Neural cell (in vitro differentiated cells): ENCODE data around the gene ZBTB44. TPM values are rescaled to one million over a fixed set of nuclear protein-coding genes. Genes with fewer than 3 reads are reported as not detected.

Source experiments
- H2AFZ ChIP-seq: fragments of 200-600, 300-800 bp; sonication (generic), shearing (Covaris generic); 2 replicates; pipeline ENCODE4 v1.6.0; 2014; ENCODE audit warnings: low read depth, mild to moderate bottlenecking, antibody characterized with exemption, low read length, moderate library complexity
- H3F3A ChIP-seq: fragments of 200-600 bp; shearing (Covaris generic); 2 replicates; pipeline ENCODE4 v1.6.1; 2016; ENCODE audit warnings: mild to moderate bottlenecking, moderate library complexity, mixed read lengths, antibody characterized with exemption, low read length; ENCODE audit not compliant: insufficient read depth, poor library complexity, severe bottlenecking
- H3K27ac ChIP-seq: fragments of 200-600, 300-800 bp; sonication (generic), shearing (Covaris generic); 2 replicates; pipeline ENCODE4 v1.5.1; 2014; ENCODE audit warnings: mild to moderate bottlenecking, low read length, moderate library complexity
- H3K27me3 ChIP-seq: fragments of 300-800, 200-600 bp; sonication (generic), shearing (Covaris generic); 2 replicates; pipeline ENCODE4 v1.6.0; 2014; ENCODE audit warnings: mild to moderate bottlenecking, low read depth, low read length, moderate library complexity; ENCODE audit not compliant: insufficient read depth
- H3K36me3 ChIP-seq: fragments of 300-800, 200-600 bp; sonication (generic), shearing (Covaris generic); 2 replicates; pipeline ENCODE4 v1.5.1; 2014; ENCODE audit warnings: mild to moderate bottlenecking, antibody characterized with exemption, low read length, moderate library complexity; ENCODE audit not compliant: insufficient read depth
- H3K4me2 ChIP-seq: fragments of 300-800, 200-600 bp; sonication (generic), shearing (Covaris generic); 2 replicates; pipeline ENCODE4 v1.6.0; 2014; ENCODE audit warnings: mild to moderate bottlenecking, low read length
- H3K4me3 ChIP-seq: fragments of 300-800, 200-600 bp; sonication (generic), shearing (Covaris generic); 2 replicates; pipeline ENCODE4 v1.5.1; 2014; ENCODE audit warnings: mild to moderate bottlenecking, low read length, moderate library complexity
- H3K79me2 ChIP-seq: fragments of 200-600 bp; shearing (Covaris generic); replicated peaks from 2 replicates; pipeline ENCODE4 v1.6.0; 2014; ENCODE audit warnings: mild to moderate bottlenecking, low read length, moderate library complexity; ENCODE audit not compliant: insufficient read depth
- H3K9ac ChIP-seq: fragments of 300-800, 200-600 bp; sonication (generic), shearing (Covaris generic); 2 replicates; pipeline ENCODE4 v1.6.1; 2016; ENCODE audit warnings: mild to moderate bottlenecking, low read length, mixed read lengths
- H3K9me2 ChIP-seq: fragments of 200-600 bp; shearing (Covaris generic); 2 replicates; pipeline ENCODE4 v1.6.1; 2016; ENCODE audit warnings: mild to moderate bottlenecking, low read length, mixed read lengths; ENCODE audit not compliant: insufficient read depth
- H3K9me3 ChIP-seq: fragments of 200-600, 300-800 bp; sonication (generic), shearing (Covaris generic); 2 replicates; pipeline ENCODE4 v1.6.1; 2016; ENCODE audit warnings: mild to moderate bottlenecking, mixed run types, low read length, moderate library complexity, mixed read lengths
- H4K20me1 ChIP-seq: fragments of 200-600 bp; shearing (Covaris generic); 2 replicates; pipeline ENCODE4 v1.6.1; 2016; ENCODE audit warnings: mild to moderate bottlenecking, mixed run types; ENCODE audit not compliant: insufficient read depth
- EP300 ChIP-seq: fragments of 450-650 bp; conservative IDR thresholded peaks from 2 replicates; pipeline ENCODE4 v1.6.1; 2014; ENCODE audit warnings: antibody characterized with exemption, mild to moderate bottlenecking, moderate library complexity; ENCODE audit not compliant: poor library complexity, severe bottlenecking
- EZH2 ChIP-seq: fragments of 200-600, 300-800 bp; shearing (Covaris generic), sonication (generic); IDR thresholded peaks from 2 replicates; pipeline ENCODE4 v1.6.1; 2014; ENCODE audit warnings: antibody characterized with exemption, low read length, borderline replicate concordance, mild to moderate bottlenecking; ENCODE audit not compliant: insufficient read depth, poor library complexity, severe bottlenecking
- POLR2AphosphoS5 ChIP-seq: IDR thresholded peaks from 2 replicates; pipeline ENCODE4 v1.6.1; 2012
- RAD21 ChIP-seq: fragments of 450-650 bp; conservative IDR thresholded peaks from 2 replicates; pipeline ENCODE4 v1.6.1; 2014; ENCODE audit warnings: antibody characterized with exemption, mild to moderate bottlenecking, moderate library complexity
- TAF1 ChIP-seq: IDR thresholded peaks from 2 replicates; pipeline ENCODE4 v1.6.1; 2012; ENCODE audit warnings: low read depth
- polyA plus RNA-seq: library from polyadenylated mRNA; depleted of rRNA; stranded (reverse); fragments of >200 nt; gene quantifications from 2 replicates; pipeline ENCODE4 v1.2.3, GENCODE V29; 2014
- small RNA-seq, 3 experiments: library from RNA; depleted of rRNA; stranded (forward); fragments of <200 nt; gene quantifications; one replicate each; pipeline ENCODE3, GENCODE V24; 2012
- TF ChIP-seq, protein P1 (sequence below): fragments of 450-650 bp; IDR thresholded peaks from 2 replicates; pipeline ENCODE4 v1.5.1; 2014; ENCODE audit warnings: antibody characterized with exemption, mild to moderate bottlenecking, moderate library complexity; ENCODE audit not compliant: poor library complexity, severe bottlenecking

The ZBTB44 gene
- polyA plus RNA-seq, 1 donor from 2014 or later, result 23.3 TPM

DNA sequence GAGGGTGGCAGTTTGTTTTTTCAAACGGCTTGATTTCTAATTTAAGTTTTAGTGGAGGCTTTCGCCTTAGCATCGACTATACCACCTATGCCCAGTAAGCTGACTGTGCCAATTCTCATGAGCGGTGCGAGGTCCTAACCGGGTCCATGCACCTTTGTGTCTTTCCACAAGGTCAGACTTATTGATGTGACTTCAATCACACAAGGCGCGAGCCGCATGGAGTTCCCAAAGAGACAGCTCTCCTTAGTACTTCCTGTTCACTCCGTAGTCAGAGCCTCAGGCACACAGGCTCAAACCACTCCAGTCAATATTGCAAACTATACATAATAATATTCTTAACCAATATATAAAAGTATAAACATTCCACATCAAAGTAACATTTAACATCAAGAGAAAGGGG, 136.9 kb downstream of the ZBTB44 start:
- Histone ChIP-seq H3K27ac (no peak overlapping the region), H3K4me3 (no peak overlapping the region), H3K9me3 (no peaks in the 10 kb centered on the region), H3K9me2 (no peaks in the 10 kb centered on the region), H3K36me3 (no peaks in the 10 kb centered on the region), H3K9ac (no peak overlapping the region), H3K79me2 (no peaks in the 10 kb centered on the region), H3F3A (no peaks in the 10 kb centered on the region), H2AFZ (no peak overlapping the region), H4K20me1 (no peaks in the 10 kb centered on the region), H3K27me3 (no peaks in the 10 kb centered on the region), H3K4me2 (no peak overlapping the region)
- TF ChIP-seq EZH2, result no peak
- TF ChIP-seq, protein P1, sequence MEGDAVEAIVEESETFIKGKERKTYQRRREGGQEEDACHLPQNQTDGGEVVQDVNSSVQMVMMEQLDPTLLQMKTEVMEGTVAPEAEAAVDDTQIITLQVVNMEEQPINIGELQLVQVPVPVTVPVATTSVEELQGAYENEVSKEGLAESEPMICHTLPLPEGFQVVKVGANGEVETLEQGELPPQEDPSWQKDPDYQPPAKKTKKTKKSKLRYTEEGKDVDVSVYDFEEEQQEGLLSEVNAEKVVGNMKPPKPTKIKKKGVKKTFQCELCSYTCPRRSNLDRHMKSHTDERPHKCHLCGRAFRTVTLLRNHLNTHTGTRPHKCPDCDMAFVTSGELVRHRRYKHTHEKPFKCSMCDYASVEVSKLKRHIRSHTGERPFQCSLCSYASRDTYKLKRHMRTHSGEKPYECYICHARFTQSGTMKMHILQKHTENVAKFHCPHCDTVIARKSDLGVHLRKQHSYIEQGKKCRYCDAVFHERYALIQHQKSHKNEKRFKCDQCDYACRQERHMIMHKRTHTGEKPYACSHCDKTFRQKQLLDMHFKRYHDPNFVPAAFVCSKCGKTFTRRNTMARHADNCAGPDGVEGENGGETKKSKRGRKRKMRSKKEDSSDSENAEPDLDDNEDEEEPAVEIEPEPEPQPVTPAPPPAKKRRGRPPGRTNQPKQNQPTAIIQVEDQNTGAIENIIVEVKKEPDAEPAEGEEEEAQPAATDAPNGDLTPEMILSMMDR, result no peak
- TF ChIP-seq RAD21, result no peak
- no peak for TF ChIP-seq EP300
- TF ChIP-seq TAF1, result no peak
- TF ChIP-seq POLR2AphosphoS5, result no peak

Small RNA genes within 50 kb of the gene (small RNA-seq; reads per million reads assigned to genes)
- gene RN7SL778P, result 0 to 0.16 (median 0) reads per million in 3 experiments

Other genes starting within 250 kb of the ZBTB44 start
- 222 and 226 TPM in 2 replicates for gene APLP2, start 245.0 kb downstream of the ZBTB44 start, polyA plus RNA-seq
- not detected in 2 replicates for gene ST14, start 155.1 kb downstream of the ZBTB44 start, polyA plus RNA-seq
- gene ADAMTS8, start 113.7 kb upstream of the ZBTB44 start, polyA plus RNA-seq, result 0.12 and 0.94 TPM in 2 replicates
- 1.1 TPM in 2 replicates for gene ADAMTS15, start 133.7 kb upstream of the ZBTB44 start, polyA plus RNA-seq